ENCODE data around the gene MAD1L1. TPM values are rescaled to one million over a fixed set of nuclear protein-coding genes. Genes with fewer than 3 reads are reported as not detected.

The MAD1L1 gene
- total and polyA plus RNA-seq, 8 donors = 12.8 to 469 (median 27.3) TPM

DNA sequence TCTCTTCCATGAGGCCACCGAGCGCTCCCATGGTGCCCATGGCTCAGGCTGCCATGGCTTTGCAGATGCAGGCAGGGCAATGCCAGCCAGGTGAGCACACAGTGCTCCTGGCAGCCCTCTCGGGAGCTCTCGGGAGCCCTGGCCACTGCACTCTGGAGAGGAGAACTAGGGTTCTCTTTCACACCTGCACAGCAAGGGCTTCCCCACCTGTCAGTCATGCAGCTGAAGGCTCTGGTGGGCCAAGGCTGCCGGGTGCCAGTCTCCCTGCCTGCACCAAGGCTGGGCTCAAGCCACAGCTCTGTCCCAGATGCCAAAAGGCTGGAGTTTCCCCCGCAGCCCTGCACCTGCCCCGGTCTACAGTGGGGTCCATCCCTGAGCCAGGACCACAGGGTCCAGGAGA is 41.9 kb upstream of the MAD1L1 start:
- DNase-seq = no peak
- Histone ChIP-seq H3K4me3 (no peak overlapping the region), H3K9me3 (no peaks in the 10 kb centered on the region), H3K4me1 (peaks cover 0 to 3% (median 0%) of the 10 kb centered on the region in 4 donors), H3K27me3 (no peaks in the 10 kb centered on the region), H3K36me3 (peaks cover 22 to 67% (median 63%) of the 10 kb centered on the region in 4 donors), H3K27ac (no peak overlapping the region)
- WGBS, 5 donors = 78 to 100% (median 92%) methylated on average over 4 to 7 of the region's 7 CpGs
- intact Hi-C loops (cut with DNase I; ENCODE audit: low total_unique reads) = no loop called here
- TF ChIP-seq EP300 (IDR thresholded peaks at IDR 0.05) = no peak
- no peak for TF ChIP-seq POLR2A (IDR thresholded peaks at IDR 0.05)
- no peak for TF ChIP-seq POLR2AphosphoS5 (IDR thresholded peaks at IDR 0.05)
- TF ChIP-seq, protein P1, sequence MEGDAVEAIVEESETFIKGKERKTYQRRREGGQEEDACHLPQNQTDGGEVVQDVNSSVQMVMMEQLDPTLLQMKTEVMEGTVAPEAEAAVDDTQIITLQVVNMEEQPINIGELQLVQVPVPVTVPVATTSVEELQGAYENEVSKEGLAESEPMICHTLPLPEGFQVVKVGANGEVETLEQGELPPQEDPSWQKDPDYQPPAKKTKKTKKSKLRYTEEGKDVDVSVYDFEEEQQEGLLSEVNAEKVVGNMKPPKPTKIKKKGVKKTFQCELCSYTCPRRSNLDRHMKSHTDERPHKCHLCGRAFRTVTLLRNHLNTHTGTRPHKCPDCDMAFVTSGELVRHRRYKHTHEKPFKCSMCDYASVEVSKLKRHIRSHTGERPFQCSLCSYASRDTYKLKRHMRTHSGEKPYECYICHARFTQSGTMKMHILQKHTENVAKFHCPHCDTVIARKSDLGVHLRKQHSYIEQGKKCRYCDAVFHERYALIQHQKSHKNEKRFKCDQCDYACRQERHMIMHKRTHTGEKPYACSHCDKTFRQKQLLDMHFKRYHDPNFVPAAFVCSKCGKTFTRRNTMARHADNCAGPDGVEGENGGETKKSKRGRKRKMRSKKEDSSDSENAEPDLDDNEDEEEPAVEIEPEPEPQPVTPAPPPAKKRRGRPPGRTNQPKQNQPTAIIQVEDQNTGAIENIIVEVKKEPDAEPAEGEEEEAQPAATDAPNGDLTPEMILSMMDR (IDR thresholded peaks at IDR 0.05) = no peak

DNA sequence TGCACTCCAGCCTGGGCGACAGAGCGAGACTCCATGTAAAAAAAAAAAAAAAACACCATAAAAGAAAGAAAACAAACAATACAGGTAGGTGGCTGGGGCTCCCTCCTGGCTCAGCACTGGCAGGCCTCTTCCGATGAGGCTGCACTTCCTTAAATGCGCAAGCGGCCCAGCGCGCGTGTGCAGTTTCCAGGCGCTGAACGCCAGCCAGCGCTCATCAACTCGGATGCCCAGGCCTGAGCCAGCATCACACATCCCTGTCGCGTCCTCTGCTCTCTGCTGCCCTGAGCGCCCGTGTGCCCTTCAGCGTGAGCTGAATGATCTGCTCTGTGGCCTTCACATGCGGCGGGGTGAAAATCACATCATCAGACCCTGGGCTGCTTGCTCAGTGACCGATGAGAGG is 41.1 kb upstream of the MAD1L1 start:
- WGBS, 5 donors = 95 to 98% (median 97%) methylated on average over 20 of the region's 20 CpGs
- TF ChIP-seq POLR2A (IDR thresholded peaks at IDR 0.05) (no peak), POLR2AphosphoS5 (IDR thresholded peaks at IDR 0.05) (no peak), EP300 (IDR thresholded peaks at IDR 0.05) (no peak)
- TF ChIP-seq, protein P1 (IDR thresholded peaks at IDR 0.05) = no peak
- Histone ChIP-seq H3K4me3 (no peak overlapping the region), H3K36me3 (peaks cover 22 to 70% (median 66%) of the 10 kb centered on the region in 4 donors), H3K27ac (no peak overlapping the region), H3K4me1 (no peaks in the 10 kb centered on the region), H3K9me3 (no peaks in the 10 kb centered on the region), H3K27me3 (no peaks in the 10 kb centered on the region)
- no peak for DNase-seq
- intact Hi-C loops (cut with DNase I; ENCODE audit: low total_unique reads) = no loop called here

- Histone ChIP-seq H3K4me1 (no peaks in the 10 kb centered on the region), H3K27ac (no peak overlapping the region), H3K27me3 (no peaks in the 10 kb centered on the region), H3K4me3 (no peak overlapping the region), H3K36me3 (peaks cover 22 to 62% (median 57%) of the 10 kb centered on the region in 4 donors), H3K9me3 (no peaks in the 10 kb centered on the region)
- TF ChIP-seq, protein P1 (IDR thresholded peaks at IDR 0.05) = no peak
- TF ChIP-seq POLR2A (IDR thresholded peaks at IDR 0.05) = no peak
- no peak for TF ChIP-seq EP300 (IDR thresholded peaks at IDR 0.05)
- no peak for TF ChIP-seq POLR2AphosphoS5 (IDR thresholded peaks at IDR 0.05)
- intact Hi-C loops (cut with DNase I; ENCODE audit: low total_unique reads) = no loop called here
- no peak for DNase-seq
- WGBS, 5 donors = 71 to 89% (median 81%) methylated on average over 8 to 9 of the region's 9 CpGs
These were observed 39.3 kb upstream of the MAD1L1 start for GRCh38 chr7:2272031-2272430.

GRCh38 chr7:2271273-2272026 is 38.7 kb upstream of the MAD1L1 start:
- Histone ChIP-seq H3K27me3 (no peaks in the 10 kb centered on the region), H3K4me1 (no peaks in the 10 kb centered on the region), H3K9me3 (no peaks in the 10 kb centered on the region), H3K27ac (no peak overlapping the region), H3K36me3 (peaks cover 22 to 56% (median 52%) of the 10 kb centered on the region in 4 donors), H3K4me3 (no peak overlapping the region)
- TF ChIP-seq POLR2A (IDR thresholded peaks at IDR 0.05) (no peak), EP300 (IDR thresholded peaks at IDR 0.05) (no peak), POLR2AphosphoS5 (IDR thresholded peaks at IDR 0.05) (no peak)
- TF ChIP-seq, protein P1 (IDR thresholded peaks at IDR 0.05) = no peak
- DNase-seq = no peak
- intact Hi-C loops (cut with DNase I; ENCODE audit: low total_unique reads) = no loop called here
- 75 to 87% (median 82%) methylated on average over 22 to 27 of the region's 27 CpGs for WGBS, 5 donors
